H9 (cell line): ENCODE data around the gene CENPC. TPM values are rescaled to one million over a fixed set of nuclear protein-coding genes. Genes with fewer than 3 reads are reported as not detected.

Experiments used
- DNase-seq: peaks from one replicate; pipeline ENCODE4 v3.0.0-alpha.2; 2017
- H2AFZ ChIP-seq: one replicate; pipeline ENCODE4 v1.6.1; 2013; ENCODE audit warnings: mild to moderate bottlenecking, low read length, control low read depth, moderate library complexity
- H2AK5ac ChIP-seq: 2 replicates; pipeline ENCODE4 v1.6.1; 2013; ENCODE audit warnings: low read length, control low read depth, mixed read lengths; ENCODE audit not compliant: insufficient read length
- H2BK120ac ChIP-seq: one replicate; pipeline ENCODE4 v1.6.1; 2013; ENCODE audit warnings: low read depth, mild to moderate bottlenecking, low read length, control low read depth, inconsistent platforms; ENCODE audit not compliant: poor library complexity, severe bottlenecking
- H2BK12ac ChIP-seq: 2 replicates; pipeline ENCODE4 v1.6.1; 2013; ENCODE audit warnings: low read length, control low read depth, mixed read lengths, low read depth; ENCODE audit not compliant: insufficient read length
- H2BK15ac ChIP-seq: 2 replicates; pipeline ENCODE4 v1.6.1; 2013; ENCODE audit warnings: low read depth, low read length, control low read depth
- H2BK20ac ChIP-seq: one replicate; pipeline ENCODE4 v1.6.1; 2013; ENCODE audit warnings: low read depth, mild to moderate bottlenecking, low read length, control low read depth, inconsistent platforms; ENCODE audit not compliant: poor library complexity, severe bottlenecking
- H2BK5ac ChIP-seq: 2 replicates; pipeline ENCODE4 v1.6.1; 2013; ENCODE audit warnings: low read length, control low read depth, mixed read lengths; ENCODE audit not compliant: insufficient read length
- H3K14ac ChIP-seq: 2 replicates; pipeline ENCODE4 v1.6.1; 2013; ENCODE audit warnings: low read length, control low read depth; ENCODE audit not compliant: insufficient read depth
- H3K18ac ChIP-seq: 2 replicates; pipeline ENCODE4 v1.6.1; 2013; ENCODE audit warnings: low read depth, mild to moderate bottlenecking, mixed read lengths, low read length, control low read depth; ENCODE audit not compliant: insufficient read length
- H3K23ac ChIP-seq: 2 replicates; pipeline ENCODE4 v1.6.1; 2013; ENCODE audit warnings: low read length, control low read depth, mixed read lengths, low read depth; ENCODE audit not compliant: insufficient read length
- H3K23me2 ChIP-seq: 2 replicates; pipeline ENCODE4 v1.6.1; 2013; ENCODE audit warnings: low read depth, mild to moderate bottlenecking, mixed read lengths, low read length, control low read depth; ENCODE audit not compliant: insufficient read length, poor library complexity, severe bottlenecking
- H3K27ac ChIP-seq: 2 replicates; pipeline ENCODE4 v1.5.1; 2013; ENCODE audit warnings: low read length, control low read depth, mixed read lengths, low read depth; ENCODE audit not compliant: insufficient read length
- H3K27me3 ChIP-seq: 2 replicates; pipeline ENCODE4 v1.6.1; 2013; ENCODE audit warnings: low read length, control low read depth, inconsistent platforms; ENCODE audit not compliant: insufficient read depth
- H3K4ac ChIP-seq: 2 replicates; pipeline ENCODE4 v1.6.1; 2013; ENCODE audit warnings: low read depth, mild to moderate bottlenecking, control low read depth, inconsistent platforms, low read length, moderate library complexity
- H3K4me1 ChIP-seq: 2 replicates; pipeline ENCODE4 v1.6.1; 2013; ENCODE audit warnings: low read length, control low read depth, inconsistent platforms; ENCODE audit not compliant: insufficient read depth
- H3K4me2 ChIP-seq: 2 replicates; pipeline ENCODE4 v1.6.1; 2013; ENCODE audit warnings: low read length, control low read depth, mixed read lengths; ENCODE audit not compliant: insufficient read length, insufficient read depth
- H3K56ac ChIP-seq: 2 replicates; pipeline ENCODE4 v1.6.1; 2013; ENCODE audit warnings: low read depth, mild to moderate bottlenecking, mixed read lengths, low read length, control low read depth; ENCODE audit not compliant: insufficient read length
- H3K79me1 ChIP-seq: 2 replicates; pipeline ENCODE4 v1.6.1; 2013; ENCODE audit warnings: low read depth, mild to moderate bottlenecking, moderate library complexity, low read length, control low read depth, inconsistent platforms; ENCODE audit not compliant: insufficient read depth, poor library complexity, severe bottlenecking
- H3K79me2 ChIP-seq: 2 replicates; pipeline ENCODE4 v1.6.1; 2013; ENCODE audit warnings: low read length, control low read depth, inconsistent platforms; ENCODE audit not compliant: insufficient read depth
- H3K9ac ChIP-seq: 2 replicates; pipeline ENCODE4 v1.6.1; 2013; ENCODE audit warnings: low read length, control low read depth, mixed read lengths; ENCODE audit not compliant: insufficient read length; ENCODE audit errors: extremely low read depth
- H3K9me3 ChIP-seq: one replicate; pipeline ENCODE4 v1.6.1; 2013; ENCODE audit warnings: low read depth, low read length, inconsistent platforms; ENCODE audit not compliant: control insufficient read depth
- H3T11ph ChIP-seq: one replicate; pipeline ENCODE4 v1.6.1; 2013; ENCODE audit warnings: mild to moderate bottlenecking, low read length, control low read depth, inconsistent platforms
- H4K20me1 ChIP-seq: one replicate; pipeline ENCODE4 v1.6.1; 2013; ENCODE audit not compliant: control insufficient read depth, insufficient read length, insufficient read depth
- H4K5ac ChIP-seq: 2 replicates; pipeline ENCODE4 v1.6.1; 2013; ENCODE audit warnings: low read depth, mild to moderate bottlenecking, mixed read lengths, low read length, control low read depth; ENCODE audit not compliant: insufficient read length
- H4K8ac ChIP-seq: replicated peaks from 2 replicates; pipeline ENCODE4 v1.6.1; 2013; ENCODE audit warnings: low read length, control low read depth, mixed read lengths, low read depth; ENCODE audit not compliant: insufficient read length
- H4K91ac ChIP-seq: 2 replicates; pipeline ENCODE4 v1.6.1; 2013; ENCODE audit warnings: low read depth, mild to moderate bottlenecking, moderate library complexity, mixed read lengths, low read length, control low read depth; ENCODE audit not compliant: insufficient read length
- H3K27ac Mint-ChIP-seq, 3 experiments: 2 replicates in 2 of 3; 3 replicates in 1 of 3; pipeline ENCODE4 v1.8.0; 2020 to 2021; ENCODE audit warnings: mixed read lengths in 3 of 3, mild to moderate bottlenecking in 1 of 3, moderate library complexity in 1 of 3
- H3K27me3 Mint-ChIP-seq: 2 replicates; pipeline ENCODE4 v1.8.0; 2021; ENCODE audit warnings: low read depth, mild to moderate bottlenecking, moderate library complexity, mixed read lengths
- H3K36me3 Mint-ChIP-seq, 3 experiments: 2 replicates in 2 of 3; 3 replicates in 1 of 3; pipeline ENCODE4 v1.8.0; 2020 to 2021; ENCODE audit warnings: low read depth in 3 of 3, mixed read lengths in 3 of 3; ENCODE audit not compliant: insufficient read depth in 1 of 3
- H3K4me1 Mint-ChIP-seq, 2 experiments: 2 replicates each; pipeline ENCODE4 v1.8.0; 2020; ENCODE audit warnings: mixed read lengths in 2 of 2
- H3K4me3 Mint-ChIP-seq, 2 experiments: 2 replicates in 1 of 2; 3 replicates in 1 of 2; pipeline ENCODE4 v1.8.0; 2020 to 2021; ENCODE audit warnings: mild to moderate bottlenecking in 2 of 2, mixed read lengths in 2 of 2, moderate library complexity in 1 of 2
- H3K9me3 Mint-ChIP-seq, 2 experiments: 2 replicates in 1 of 2; 3 replicates in 1 of 2; pipeline ENCODE4 v1.8.0; 2020; ENCODE audit warnings: mild to moderate bottlenecking in 2 of 2, mixed read lengths in 2 of 2, moderate library complexity in 1 of 2
- CTCF ChIP-seq: fragments of 200-600 bp; sonication (generic); conservative IDR thresholded peaks from 3 replicates; pipeline ENCODE4 v1.8.0; 2021; ENCODE audit warnings: antibody characterized with exemption, mild to moderate bottlenecking
- WGBS: extraction: QIAGEN DNeasy Blood & Tissue Kit; methylation state at CpG from one replicate; pipeline ENCODE4 v1.1.7; 2013; ENCODE audit warnings: missing lambda C conversion rate, low lambda C conversion rate, mixed read lengths; ENCODE audit not compliant: insufficient read length; ENCODE audit errors: extremely low coverage; 5-methylcytosine and 5-hydroxymethylcytosine counted together
- total RNA-seq: library from RNA; stranded (reverse); gene quantifications from 2 replicates; pipeline ENCODE4 v1.2.1, GENCODE V29; 2021

Gene CENPC
- total RNA-seq, 1 experiment from 2014 or later: 18.8 TPM

DNA sequence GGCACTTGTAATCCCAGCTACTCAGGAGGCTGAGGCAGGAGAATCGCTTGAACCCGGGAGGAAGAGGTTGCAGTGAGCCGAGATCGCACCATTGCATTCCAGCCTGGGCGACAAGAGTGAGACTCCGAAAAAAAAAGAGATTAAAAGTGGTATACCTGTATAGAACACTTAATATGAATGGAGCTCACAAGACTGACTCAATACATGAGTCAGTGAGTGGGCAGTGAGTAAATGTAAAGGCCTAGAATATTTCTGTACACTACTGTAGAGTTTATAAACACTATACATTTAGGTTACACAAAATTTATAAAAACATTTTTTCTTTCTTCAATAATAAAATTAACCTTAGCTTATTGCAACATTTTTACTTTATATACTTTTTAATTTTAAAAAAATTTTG is 93.8 kb downstream of the CENPC start:
- H3T11ph ChIP-seq: no peak overlapping the region
- no peak overlapping the region for H4K5ac ChIP-seq
- H3K79me2 ChIP-seq: no peaks in the 10 kb centered on the region
- Mint-ChIP-seq H3K4me1 (no peaks in the 10 kb centered on the region), H3K9me3 (peaks cover 4% of the 10 kb centered on the region in 2 experiments; a peak in 3 of 5 replicates), H3K4me3 (no peak overlapping the region), H3K27me3 (no peaks in the 10 kb centered on the region), H3K27ac (no peak overlapping the region), H3K36me3 (peaks cover 1 to 14% (median 9%) of the 10 kb centered on the region in 3 experiments; a peak in 4 of 7 replicates)
- no peaks in the 10 kb centered on the region for H4K20me1 ChIP-seq
- H3K4me1 ChIP-seq: no peaks in the 10 kb centered on the region
- H3K27ac ChIP-seq: no peak overlapping the region
- no peak for TF ChIP-seq CTCF
- H3K18ac ChIP-seq: no peak overlapping the region
- no peak overlapping the region for H2BK15ac ChIP-seq
- H2BK120ac ChIP-seq: no peak overlapping the region
- no peak overlapping the region for H2BK20ac ChIP-seq
- H3K79me1 ChIP-seq: no peaks in the 10 kb centered on the region
- H2AFZ ChIP-seq: no peak overlapping the region
- no peak overlapping the region for H4K8ac ChIP-seq
- H3K9ac ChIP-seq: no peak overlapping the region
- no peak overlapping the region for H2AK5ac ChIP-seq
- no peak overlapping the region for H2BK12ac ChIP-seq
- no peak overlapping the region for H3K4me2 ChIP-seq
- no peak overlapping the region for H3K23ac ChIP-seq
- no peak overlapping the region for H3K4ac ChIP-seq
- H3K23me2 ChIP-seq: no peaks in the 10 kb centered on the region
- no CpG with 5 or more reads among the region's 6 CpGs for WGBS
- no peak overlapping the region for H3K14ac ChIP-seq
- no peak overlapping the region for H3K56ac ChIP-seq
- H3K27me3 ChIP-seq: no peaks in the 10 kb centered on the region
- H3K9me3 ChIP-seq: no peaks in the 10 kb centered on the region
- H2BK5ac ChIP-seq: no peak overlapping the region
- no peak for DNase-seq
- no peak overlapping the region for H4K91ac ChIP-seq
